HEK293 (cell line): ENCODE results near the gene KRTCAP2.

Experiments used
- EGR2 ChIP-seq: fragments of 450-650 bp; formaldehyde crosslinking; IDR thresholded peaks from 2 replicates; pipeline ENCODE4 v1.5.1; 2016; ENCODE audit warnings: low read depth, missing biosample characterization, missing genetic modification characterization
- GLI2 ChIP-seq: fragments of 450-650 bp; formaldehyde crosslinking; IDR thresholded peaks from 2 replicates; pipeline ENCODE4; 2017; ENCODE audit warnings: missing biosample characterization, missing genetic modification characterization, low read depth, borderline replicate concordance
- GLIS1 ChIP-seq: fragments of 450-650 bp; formaldehyde crosslinking; IDR thresholded peaks from 2 replicates; pipeline ENCODE4 v1.5.1; 2016; ENCODE audit warnings: missing biosample characterization, missing genetic modification characterization
- GLIS2 ChIP-seq: fragments of 450-650 bp; formaldehyde crosslinking; IDR thresholded peaks from 2 replicates; pipeline ENCODE4 v1.5.1; 2016; ENCODE audit warnings: missing biosample characterization, missing genetic modification characterization
- HOXC10 ChIP-seq: sonication (generic); formaldehyde crosslinking; IDR thresholded peaks from 2 replicates; pipeline ENCODE4 v1.8.1; 2023; ENCODE audit warnings: mild to moderate bottlenecking, missing genetic modification reagents
- KLF1 ChIP-seq: fragments of 450-650 bp; formaldehyde crosslinking; IDR thresholded peaks from 2 replicates; pipeline ENCODE4 v1.5.1; 2016; ENCODE audit warnings: missing biosample characterization, missing genetic modification characterization
- KLF10 ChIP-seq: fragments of 450-650 bp; IDR thresholded peaks from 2 replicates; pipeline ENCODE4 v1.5.1; 2018; ENCODE audit warnings: missing biosample characterization, mild to moderate bottlenecking, missing genetic modification characterization
- KLF7 ChIP-seq: fragments of 450-650 bp; formaldehyde crosslinking; IDR thresholded peaks from 2 replicates; pipeline ENCODE4 v1.5.1; 2016; ENCODE audit warnings: missing biosample characterization, missing genetic modification characterization, borderline replicate concordance
- MEIS1 ChIP-seq: sonication (generic); formaldehyde crosslinking; IDR thresholded peaks from 2 replicates; pipeline ENCODE4 v1.8.1; 2022; ENCODE audit warnings: missing genetic modification reagents, mild to moderate bottlenecking, borderline replicate concordance
- MYNN ChIP-seq: fragments of 450-650 bp; formaldehyde crosslinking; IDR thresholded peaks from 2 replicates; pipeline ENCODE4 v1.5.1; 2016; ENCODE audit warnings: missing biosample characterization, missing genetic modification characterization, borderline replicate concordance
- SCRT1 ChIP-seq: fragments of 450-650 bp; formaldehyde crosslinking; IDR thresholded peaks from 2 replicates; pipeline ENCODE4 v1.5.1; 2016; ENCODE audit warnings: missing biosample characterization, missing genetic modification characterization, borderline replicate concordance
- SP7 ChIP-seq: fragments of 450-650 bp; formaldehyde crosslinking; IDR thresholded peaks from 2 replicates; pipeline ENCODE4 v1.5.1; 2016; ENCODE audit warnings: missing biosample characterization, missing genetic modification characterization
- WT1 ChIP-seq: fragments of 450-650 bp; formaldehyde crosslinking; IDR thresholded peaks from 2 replicates; pipeline ENCODE4 v1.5.1; 2016; ENCODE audit warnings: missing biosample characterization, missing genetic modification characterization
- YY2 ChIP-seq: fragments of 450-650 bp; formaldehyde crosslinking; IDR thresholded peaks from 2 replicates; pipeline ENCODE4 v1.5.1; 2016; ENCODE audit warnings: missing biosample characterization, missing genetic modification characterization
- ZBTB17 ChIP-seq: fragments of 450-650 bp; formaldehyde crosslinking; IDR thresholded peaks from 2 replicates; pipeline ENCODE4 v1.5.1; 2016; ENCODE audit warnings: missing biosample characterization, missing genetic modification characterization
- ZBTB7A ChIP-seq: fragments of 450-650 bp; formaldehyde crosslinking; IDR thresholded peaks from 2 replicates; pipeline ENCODE4 v1.5.1; 2016; ENCODE audit warnings: low read depth, missing biosample characterization, missing genetic modification characterization
- ZFHX2 ChIP-seq: fragments of 450-650 bp; formaldehyde crosslinking; conservative IDR thresholded peaks from 2 replicates; pipeline ENCODE4 v1.5.1; 2016; ENCODE audit warnings: missing biosample characterization, missing genetic modification characterization
- ZFP37 ChIP-seq: fragments of 450-650 bp; formaldehyde crosslinking; IDR thresholded peaks from 2 replicates; pipeline ENCODE4 v1.5.1; 2016; ENCODE audit warnings: missing biosample characterization, missing genetic modification characterization
- ZNF121 ChIP-seq: fragments of 450-650 bp; formaldehyde crosslinking; IDR thresholded peaks from 2 replicates; pipeline ENCODE4 v1.5.1; 2016; ENCODE audit warnings: missing biosample characterization, missing genetic modification characterization
- ZNF239 ChIP-seq: fragments of 450-650 bp; formaldehyde crosslinking; IDR thresholded peaks from 2 replicates; pipeline ENCODE4 v1.5.1; 2016; ENCODE audit warnings: missing biosample characterization, missing genetic modification characterization
- ZNF302 ChIP-seq: fragments of 450-650 bp; formaldehyde crosslinking; IDR thresholded peaks from 2 replicates; pipeline ENCODE4 v1.5.1; 2016; ENCODE audit warnings: missing biosample characterization, missing genetic modification characterization, low read depth
- ZNF324 ChIP-seq: fragments of 450-650 bp; formaldehyde crosslinking; IDR thresholded peaks from 2 replicates; pipeline ENCODE4 v1.5.1; 2016; ENCODE audit warnings: missing biosample characterization, missing genetic modification characterization
- ZNF426 ChIP-seq: fragments of 450-650 bp; formaldehyde crosslinking; IDR thresholded peaks from 2 replicates; pipeline ENCODE4 v1.5.1; 2017; ENCODE audit warnings: missing biosample characterization, missing genetic modification characterization, mild to moderate bottlenecking, inconsistent platforms, moderate library complexity
- ZNF529 ChIP-seq: fragments of 450-650 bp; formaldehyde crosslinking; IDR thresholded peaks from 2 replicates; pipeline ENCODE4 v1.5.1; 2017; ENCODE audit warnings: missing genetic modification characterization, missing biosample characterization; ENCODE audit not compliant: insufficient replicate concordance
- ZNF544 ChIP-seq: fragments of 450-650 bp; formaldehyde crosslinking; IDR thresholded peaks from 2 replicates; pipeline ENCODE4 v1.5.0; 2017; ENCODE audit warnings: missing biosample characterization, missing genetic modification characterization
- ZNF558 ChIP-seq: fragments of 450-650 bp; formaldehyde crosslinking; IDR thresholded peaks from 2 replicates; pipeline ENCODE4 v1.5.1; 2016; ENCODE audit warnings: missing biosample characterization, missing genetic modification characterization
- ZNF596 ChIP-seq: fragments of 450-650 bp; IDR thresholded peaks from 2 replicates; pipeline ENCODE4 v1.5.0; 2018; ENCODE audit warnings: missing biosample characterization, mild to moderate bottlenecking, missing genetic modification characterization, moderate library complexity
- ZNF621 ChIP-seq: fragments of 450-650 bp; formaldehyde crosslinking; IDR thresholded peaks from 2 replicates; pipeline ENCODE4 v1.5.1; 2017; ENCODE audit warnings: missing biosample characterization, missing genetic modification characterization
- ZNF701 ChIP-seq: fragments of 450-650 bp; formaldehyde crosslinking; IDR thresholded peaks from 2 replicates; pipeline ENCODE4 v1.5.1; 2016; ENCODE audit warnings: missing biosample characterization, missing genetic modification characterization
- ZNF768 ChIP-seq: fragments of 450-650 bp; formaldehyde crosslinking; IDR thresholded peaks from 2 replicates; pipeline ENCODE4 v1.5.1; 2018; ENCODE audit warnings: missing biosample characterization, mild to moderate bottlenecking, missing genetic modification characterization
- ZNF776 ChIP-seq: fragments of 450-650 bp; formaldehyde crosslinking; IDR thresholded peaks from 2 replicates; pipeline ENCODE4 v1.5.0; 2017; ENCODE audit warnings: missing biosample characterization, missing genetic modification characterization, borderline replicate concordance
- ZNF785 ChIP-seq: fragments of 450-650 bp; formaldehyde crosslinking; IDR thresholded peaks from 2 replicates; pipeline ENCODE4 v1.5.1; 2016; ENCODE audit warnings: missing biosample characterization, missing genetic modification characterization
- ZNF843 ChIP-seq: fragments of 450-650 bp; formaldehyde crosslinking; IDR thresholded peaks from 2 replicates; pipeline ENCODE4 v1.5.1; 2016; ENCODE audit warnings: missing biosample characterization, missing genetic modification characterization
- TF ChIP-seq, protein P1 (sequence below): fragments of 450-650 bp; formaldehyde crosslinking; IDR thresholded peaks from 2 replicates; pipeline ENCODE4 v1.5.0; 2017; ENCODE audit warnings: missing biosample characterization, missing genetic modification characterization, borderline replicate concordance
- TF ChIP-seq, protein P2 (sequence below): fragments of 450-650 bp; formaldehyde crosslinking; IDR thresholded peaks from 2 replicates; pipeline ENCODE4 v1.5.1; 2016; ENCODE audit warnings: missing biosample characterization, missing genetic modification characterization
- TF ChIP-seq, protein P3 (sequence below): fragments of 450-650 bp; formaldehyde crosslinking; IDR thresholded peaks from 2 replicates; pipeline ENCODE4 v1.5.1; 2017; ENCODE audit warnings: missing biosample characterization, missing genetic modification characterization

The KRTCAP2 gene

DNA sequence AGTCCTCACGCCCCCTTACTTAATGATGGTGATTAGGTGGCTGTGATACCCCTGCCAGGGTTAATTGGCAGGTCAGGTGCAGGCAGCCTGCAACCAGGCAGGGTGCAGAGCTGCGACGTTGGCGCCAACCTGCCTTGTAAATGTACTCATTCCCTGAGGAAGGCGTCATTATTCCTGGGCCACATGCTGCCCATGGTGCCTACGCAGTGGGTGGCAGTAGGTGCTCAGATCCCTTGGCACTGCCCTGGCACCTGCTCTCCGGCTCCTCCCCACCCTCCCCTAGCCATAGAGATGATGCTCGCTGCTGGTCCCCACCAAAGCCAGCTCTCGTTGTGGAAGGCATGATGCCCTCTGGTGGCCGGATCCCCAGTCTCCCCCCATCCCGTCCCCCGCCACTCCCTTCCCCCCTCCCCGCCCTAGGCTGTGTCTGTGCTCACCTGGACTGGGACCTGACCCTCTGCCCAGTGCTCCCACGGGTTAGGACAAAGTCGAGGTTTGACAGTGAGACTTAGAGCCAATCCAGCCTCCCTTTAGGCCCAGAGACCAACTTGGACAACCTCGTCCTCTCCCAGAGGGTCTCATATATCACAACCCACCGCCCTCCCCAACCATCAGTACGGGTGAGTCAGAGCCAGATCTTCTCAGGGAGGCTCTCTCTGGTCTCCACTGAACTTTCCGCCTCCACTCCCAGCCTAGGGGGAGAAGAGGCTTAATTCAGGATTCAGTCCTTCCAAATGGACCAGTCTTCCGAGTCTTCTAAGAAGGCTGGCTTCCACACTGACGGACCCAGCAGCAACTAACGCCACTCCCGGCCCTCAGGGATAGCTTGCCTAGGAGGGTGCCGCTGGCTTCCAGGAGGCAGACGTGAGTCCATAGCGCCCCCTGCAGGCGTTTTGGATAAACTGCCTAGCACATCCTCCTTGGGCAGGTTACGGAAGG, 5.7 kb downstream of the KRTCAP2 start (continued):
- TF ChIP-seq, protein P1, sequence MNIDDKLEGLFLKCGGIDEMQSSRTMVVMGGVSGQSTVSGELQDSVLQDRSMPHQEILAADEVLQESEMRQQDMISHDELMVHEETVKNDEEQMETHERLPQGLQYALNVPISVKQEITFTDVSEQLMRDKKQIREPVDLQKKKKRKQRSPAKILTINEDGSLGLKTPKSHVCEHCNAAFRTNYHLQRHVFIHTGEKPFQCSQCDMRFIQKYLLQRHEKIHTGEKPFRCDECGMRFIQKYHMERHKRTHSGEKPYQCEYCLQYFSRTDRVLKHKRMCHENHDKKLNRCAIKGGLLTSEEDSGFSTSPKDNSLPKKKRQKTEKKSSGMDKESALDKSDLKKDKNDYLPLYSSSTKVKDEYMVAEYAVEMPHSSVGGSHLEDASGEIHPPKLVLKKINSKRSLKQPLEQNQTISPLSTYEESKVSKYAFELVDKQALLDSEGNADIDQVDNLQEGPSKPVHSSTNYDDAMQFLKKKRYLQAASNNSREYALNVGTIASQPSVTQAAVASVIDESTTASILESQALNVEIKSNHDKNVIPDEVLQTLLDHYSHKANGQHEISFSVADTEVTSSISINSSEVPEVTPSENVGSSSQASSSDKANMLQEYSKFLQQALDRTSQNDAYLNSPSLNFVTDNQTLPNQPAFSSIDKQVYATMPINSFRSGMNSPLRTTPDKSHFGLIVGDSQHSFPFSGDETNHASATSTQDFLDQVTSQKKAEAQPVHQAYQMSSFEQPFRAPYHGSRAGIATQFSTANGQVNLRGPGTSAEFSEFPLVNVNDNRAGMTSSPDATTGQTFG (tag by site-specific recombination) = no peak
- TF ChIP-seq HOXC10 (CRISPR knock-in tag) = no peak
- 0 out of 2 replicates have a peak, but pooled peaks have one; percentile 16 for TF ChIP-seq ZNF843 (tag by site-specific recombination)
- TF ChIP-seq ZNF544 (tag by site-specific recombination) = no peak
- TF ChIP-seq KLF7 = 0 out of 2 replicates have a peak, but pooled peaks have one; percentile 7
- TF ChIP-seq MYNN (tag by site-specific recombination) = no peak
- TF ChIP-seq KLF1 = peak; percentile 23; the same call in 1 of the 2 replicates
- TF ChIP-seq YY2 (tag by site-specific recombination) = no peak
- no peak for TF ChIP-seq ZFHX2 (tag by site-specific recombination)
- TF ChIP-seq ZNF529 = no peak
- TF ChIP-seq SCRT1 = no peak
- no peak for TF ChIP-seq ZNF768 (tag by site-specific recombination)
- TF ChIP-seq ZNF426 (tag by site-specific recombination) = no peak
- no peak for TF ChIP-seq GLI2 (tag by site-specific recombination)
- TF ChIP-seq KLF10 (tag by site-specific recombination) = no peak
- no peak for TF ChIP-seq ZNF785
- TF ChIP-seq, protein P2, sequence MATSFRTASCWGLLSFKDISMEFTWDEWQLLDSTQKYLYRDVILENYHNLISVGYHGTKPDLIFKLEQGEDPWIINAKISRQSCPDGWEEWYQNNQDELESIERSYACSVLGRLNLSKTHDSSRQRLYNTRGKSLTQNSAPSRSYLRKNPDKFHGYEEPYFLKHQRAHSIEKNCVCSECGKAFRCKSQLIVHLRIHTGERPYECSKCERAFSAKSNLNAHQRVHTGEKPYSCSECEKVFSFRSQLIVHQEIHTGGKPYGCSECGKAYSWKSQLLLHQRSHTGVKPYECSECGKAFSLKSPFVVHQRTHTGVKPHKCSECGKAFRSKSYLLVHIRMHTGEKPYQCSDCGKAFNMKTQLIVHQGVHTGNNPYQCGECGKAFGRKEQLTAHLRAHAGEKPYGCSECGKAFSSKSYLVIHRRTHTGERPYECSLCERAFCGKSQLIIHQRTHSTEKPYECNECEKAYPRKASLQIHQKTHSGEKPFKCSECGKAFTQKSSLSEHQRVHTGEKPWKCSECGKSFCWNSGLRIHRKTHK (tag by site-specific recombination) = no peak
- no peak for TF ChIP-seq ZNF596 (tag by site-specific recombination)
- no peak for TF ChIP-seq ZBTB7A (tag by site-specific recombination)
- no peak for TF ChIP-seq EGR2 (tag by site-specific recombination)
- no peak for TF ChIP-seq ZNF621 (tag by site-specific recombination)
- TF ChIP-seq ZNF701 (tag by site-specific recombination) = no peak
- no peak for TF ChIP-seq MEIS1
- peak; percentile 80 for TF ChIP-seq GLIS1 (tag by site-specific recombination)
- TF ChIP-seq ZNF302 = no peak
- peak; percentile 25; the same call in 1 of the 2 replicates for TF ChIP-seq ZNF558 (tag by site-specific recombination)
- 0 out of 2 replicates have a peak, but pooled peaks have one; percentile 23 for TF ChIP-seq WT1 (tag by site-specific recombination)
- no peak for TF ChIP-seq ZNF239 (tag by site-specific recombination)
- no peak for TF ChIP-seq ZNF121 (tag by site-specific recombination)
- TF ChIP-seq SP7 (tag by site-specific recombination) = peak; percentile 54
- TF ChIP-seq ZNF776 (tag by site-specific recombination) = no peak
- peak; percentile 50; the same call in 1 of the 2 replicates for TF ChIP-seq ZNF324 (tag by site-specific recombination)
- TF ChIP-seq, protein P3, sequence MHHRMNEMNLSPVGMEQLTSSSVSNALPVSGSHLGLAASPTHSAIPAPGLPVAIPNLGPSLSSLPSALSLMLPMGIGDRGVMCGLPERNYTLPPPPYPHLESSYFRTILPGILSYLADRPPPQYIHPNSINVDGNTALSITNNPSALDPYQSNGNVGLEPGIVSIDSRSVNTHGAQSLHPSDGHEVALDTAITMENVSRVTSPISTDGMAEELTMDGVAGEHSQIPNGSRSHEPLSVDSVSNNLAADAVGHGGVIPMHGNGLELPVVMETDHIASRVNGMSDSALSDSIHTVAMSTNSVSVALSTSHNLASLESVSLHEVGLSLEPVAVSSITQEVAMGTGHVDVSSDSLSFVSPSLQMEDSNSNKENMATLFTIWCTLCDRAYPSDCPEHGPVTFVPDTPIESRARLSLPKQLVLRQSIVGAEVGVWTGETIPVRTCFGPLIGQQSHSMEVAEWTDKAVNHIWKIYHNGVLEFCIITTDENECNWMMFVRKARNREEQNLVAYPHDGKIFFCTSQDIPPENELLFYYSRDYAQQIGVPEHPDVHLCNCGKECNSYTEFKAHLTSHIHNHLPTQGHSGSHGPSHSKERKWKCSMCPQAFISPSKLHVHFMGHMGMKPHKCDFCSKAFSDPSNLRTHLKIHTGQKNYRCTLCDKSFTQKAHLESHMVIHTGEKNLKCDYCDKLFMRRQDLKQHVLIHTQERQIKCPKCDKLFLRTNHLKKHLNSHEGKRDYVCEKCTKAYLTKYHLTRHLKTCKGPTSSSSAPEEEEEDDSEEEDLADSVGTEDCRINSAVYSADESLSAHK (tag by site-specific recombination) = no peak
- TF ChIP-seq ZBTB17 (tag by site-specific recombination) = peak; percentile 71
- TF ChIP-seq ZFP37 (tag by site-specific recombination) = no peak
- peak; percentile 46 for TF ChIP-seq GLIS2
